ENCODE measurements around the gene C17orf67.

C17orf67 gene

GRCh38 chr17:56833057-56833808 lies 487 bp downstream of the C17orf67 start:
- peak; percentile 70 for DNase-seq (ENCODE audit: low read depth)

- peak; percentile 3 for DNase-seq (ENCODE audit: low read depth)
These were observed 1.3 kb downstream of the C17orf67 start for GRCh38 chr17:56832446-56832845.

- DNase-seq (ENCODE audit: low read depth), result no peak
These were observed 2.2 kb downstream of the C17orf67 start for GRCh38 chr17:56831369-56832095.

- no peak for DNase-seq (ENCODE audit: low read depth)
These were observed 2.9 kb downstream of the C17orf67 start for GRCh38 chr17:56830726-56831368.

- no peak for DNase-seq (ENCODE audit: low read depth)
These were observed 6.9 kb downstream of the C17orf67 start for GRCh38 chr17:56826611-56827414.

- no peak for DNase-seq (ENCODE audit: low read depth)
These were observed 9.2 kb downstream of the C17orf67 start for GRCh38 chr17:56824503-56824902.

GRCh38 chr17:56823848-56824247 lies 9.9 kb downstream of the C17orf67 start:
- no peak for DNase-seq (ENCODE audit: low read depth)

- DNase-seq (ENCODE audit: low read depth), result no peak
These were observed 11.0 kb downstream of the C17orf67 start for GRCh38 chr17:56822725-56823124.

- DNase-seq (ENCODE audit: low read depth), result no peak
These were observed 11.7 kb downstream of the C17orf67 start for GRCh38 chr17:56821847-56822534.

- DNase-seq (ENCODE audit: low read depth), result no peak
These were observed 13.5 kb downstream of the C17orf67 start for GRCh38 chr17:56820207-56820606.

GRCh38 chr17:56819431-56820145 lies 14.1 kb downstream of the C17orf67 start:
- DNase-seq (ENCODE audit: low read depth), result peak; percentile 72

GRCh38 chr17:56819030-56819429 lies 14.7 kb downstream of the C17orf67 start:
- DNase-seq (ENCODE audit: low read depth), result no peak

GRCh38 chr17:56817066-56817465 lies 16.7 kb downstream of the C17orf67 start:
- no peak for DNase-seq (ENCODE audit: low read depth)

- peak; percentile 75 for DNase-seq (ENCODE audit: low read depth)
These were observed 18.0 kb downstream of the C17orf67 start for GRCh38 chr17:56815711-56816110.

- no peak for DNase-seq (ENCODE audit: low read depth)
These were observed 20.8 kb downstream of the C17orf67 start for GRCh38 chr17:56812901-56813388.

- DNase-seq (ENCODE audit: low read depth), result no peak
These were observed 22.6 kb downstream of the C17orf67 start for GRCh38 chr17:56810891-56811775.

- DNase-seq (ENCODE audit: low read depth), result no peak
These were observed 23.4 kb downstream of the C17orf67 start for GRCh38 chr17:56810343-56810742.

- no peak for DNase-seq (ENCODE audit: low read depth)
These were observed 23.9 kb downstream of the C17orf67 start for GRCh38 chr17:56809820-56810179.

GRCh38 chr17:56809106-56809819 lies 24.5 kb downstream of the C17orf67 start:
- DNase-seq (ENCODE audit: low read depth), result no peak
